Measurements from ENCODE around the gene GLRX2. TPM values are rescaled to one million over a fixed set of nuclear protein-coding genes. Genes with fewer than 3 reads are reported as not detected.

The GLRX2 gene
- polyA plus RNA-seq, 3 donors = 4.2 to 16.1 (median 15.2) TPM

GRCh38 chr1:193108471-193108870 lies 3.3 kb upstream of the GLRX2 start:
- H3K9me3 Mint-ChIP-seq = no peaks in the 10 kb centered on the region
- no peaks in the 10 kb centered on the region for H3K36me3 Mint-ChIP-seq
- H3K27ac Mint-ChIP-seq = no peak overlapping the region
- Histone ChIP-seq H3K27ac (ENCODE audit: low read depth in 1 of 2, low read length in 2 of 2) (no peak overlapping the region), H2AFZ (ENCODE audit: insufficient read depth, low read depth, low read length, poor library complexity, severe bottlenecking) (no peak overlapping the region), H3K9me3 (replicated peaks in 1 of 2; ENCODE audit: control insufficient read depth in 1 of 2, insufficient read depth in 1 of 2, low read length in 2 of 2) (no peaks in the 10 kb centered on the region), H3K4me3 (replicated peaks in 1 of 3; ENCODE audit: low read depth in 2 of 3, low read length in 3 of 3) (no peak overlapping the region), H3K27me3 (ENCODE audit: control insufficient read depth in 2 of 2, insufficient read depth in 2 of 2, low read length in 2 of 2) (no peaks in the 10 kb centered on the region), H3K79me2 (ENCODE audit: insufficient read depth, low read length) (peaks cover 14% of the 10 kb centered on the region), H3K9ac (ENCODE audit: insufficient read depth, low read length, poor library complexity, severe bottlenecking) (no peak overlapping the region), H4K20me1 (ENCODE audit: insufficient read depth, low read length) (peaks cover 9% of the 10 kb centered on the region), H3K4me1 (ENCODE audit: control insufficient read depth in 1 of 2, insufficient read depth in 2 of 2, low read length in 2 of 2) (peaks cover 26 to 30% of the 10 kb centered on the region in 2 donors), H3K36me3 (replicated peaks in 1 of 2; ENCODE audit: control insufficient read depth in 1 of 2, insufficient read depth in 2 of 2, low read length in 2 of 2) (no peaks in the 10 kb centered on the region), H3K4me2 (replicated peaks; ENCODE audit: extremely low read depth, low read length, poor library complexity, severe bottlenecking) (no peak overlapping the region)
- H3K4me1 Mint-ChIP-seq = peaks cover 28% of the 10 kb centered on the region
- H3K27me3 Mint-ChIP-seq (ENCODE audit: low read depth in 3 of 3) = peaks cover 0 to 3% (median 1%) of the 10 kb centered on the region in 3 donors
- no peak overlapping the region for H3K4me3 Mint-ChIP-seq
- no peak for TF ChIP-seq CTCF (IDR thresholded peaks at IDR 0.05)
- intact Hi-C loops (cut with micrococcal nuclease) = loop anchor here (5.0 to 10.0 kb wide), 2 partner anchors 51 to 54 kb away; partner anchors contain the start of genes RO60 (in 2 of the 2) and UCHL5 (in 2 of the 2)
- DNase-seq = no peak
- WGBS (ENCODE audit: insufficient coverage) = 100% methylated on average over 1 of the region's 3 CpGs

GRCh38 chr1:193105821-193106177 lies 585 bp upstream of the GLRX2 start:
- no peak for TF ChIP-seq CTCF (IDR thresholded peaks at IDR 0.05)
- WGBS (ENCODE audit: insufficient coverage) = 60% methylated on average over 1 of the region's 4 CpGs
- Mint-ChIP-seq H3K9me3 (no peaks in the 10 kb centered on the region), H3K27me3 (ENCODE audit: low read depth in 3 of 3) (peaks cover 0 to 3% (median 1%) of the 10 kb centered on the region in 3 donors), H3K4me1 (peaks cover 23% of the 10 kb centered on the region), H3K27ac (peak overlapping the region; percentile 85 to 92 (median 91)), H3K36me3 (peaks cover 2% of the 10 kb centered on the region in 2 donors), H3K4me3 (peak overlapping the region; percentile 88 to 95)
- H3K4me3 ChIP-seq (replicated peaks in 1 of 3; ENCODE audit: low read depth in 2 of 3, low read length in 3 of 3) = peak overlapping the region; percentile 63 to 97 (median 96)
- H2AFZ ChIP-seq (ENCODE audit: insufficient read depth, low read depth, low read length, poor library complexity, severe bottlenecking) = peak overlapping the region; percentile 90
- peak overlapping the region; percentile 88 for H3K9ac ChIP-seq (ENCODE audit: insufficient read depth, low read length, poor library complexity, severe bottlenecking)
- peak overlapping the region; percentile 66 to 90 for H3K27ac ChIP-seq (ENCODE audit: low read depth in 1 of 2, low read length in 2 of 2)
- peak overlapping the region; percentile 87 for H3K4me2 ChIP-seq (replicated peaks; ENCODE audit: extremely low read depth, low read length, poor library complexity, severe bottlenecking)
- H4K20me1 ChIP-seq (ENCODE audit: insufficient read depth, low read length) = peaks cover 25% of the 10 kb centered on the region
- H3K36me3 ChIP-seq (replicated peaks in 1 of 2; ENCODE audit: control insufficient read depth in 1 of 2, insufficient read depth in 2 of 2, low read length in 2 of 2) = peaks cover 3 to 6% of the 10 kb centered on the region in 2 donors
- DNase-seq = no peak
- intact Hi-C loops (cut with micrococcal nuclease) = loop anchor here (5.0 to 10.0 kb wide), 2 partner anchors 48 to 51 kb away; partner anchors contain the start of genes RO60 (in 2 of the 2) and UCHL5 (in 2 of the 2)
- H3K4me1 ChIP-seq (ENCODE audit: control insufficient read depth in 1 of 2, insufficient read depth in 2 of 2, low read length in 2 of 2) = peaks cover 14 to 21% of the 10 kb centered on the region in 2 donors
- H3K27me3 ChIP-seq (ENCODE audit: control insufficient read depth in 2 of 2, insufficient read depth in 2 of 2, low read length in 2 of 2) = no peaks in the 10 kb centered on the region
- H3K9me3 ChIP-seq (replicated peaks in 1 of 2; ENCODE audit: control insufficient read depth in 1 of 2, insufficient read depth in 1 of 2, low read length in 2 of 2) = no peaks in the 10 kb centered on the region
- peaks cover 35% of the 10 kb centered on the region for H3K79me2 ChIP-seq (ENCODE audit: insufficient read depth, low read length)
